ENCODE results near the gene MADCAM1.

GRCh38 chr19:547117-547516, 50.8 kb downstream of the MADCAM1 start:
- TF ChIP-seq CTCF (IDR thresholded peaks at IDR 0.05) (no peak), POLR2A (IDR thresholded peaks at IDR 0.05) (no peak)
